Mucosa of gallbladder (tissue), 1 donor: ENCODE data around the gene DUS1L. TPM values are rescaled to one million over a fixed set of nuclear protein-coding genes. Genes with fewer than 3 reads are reported as not detected.
A peak's percentile ranks its signal among the peaks of the same experiment; 100 is the strongest.

Experiments used
- DNase-seq: peaks from one replicate; pipeline ENCODE4 v3.0.0-alpha.2; 2020; ENCODE audit warnings: low spot score
- total RNA-seq: library from RNA; stranded (reverse); gene quantifications from one replicate; pipeline ENCODE4 v1.2.1, GENCODE V29; 2021
- donor health status: DM: no; HTN: no; CAD: no.

Gene DUS1L
- total RNA-seq, 1 donor from 2014 or later: 92.4 TPM

DNA sequence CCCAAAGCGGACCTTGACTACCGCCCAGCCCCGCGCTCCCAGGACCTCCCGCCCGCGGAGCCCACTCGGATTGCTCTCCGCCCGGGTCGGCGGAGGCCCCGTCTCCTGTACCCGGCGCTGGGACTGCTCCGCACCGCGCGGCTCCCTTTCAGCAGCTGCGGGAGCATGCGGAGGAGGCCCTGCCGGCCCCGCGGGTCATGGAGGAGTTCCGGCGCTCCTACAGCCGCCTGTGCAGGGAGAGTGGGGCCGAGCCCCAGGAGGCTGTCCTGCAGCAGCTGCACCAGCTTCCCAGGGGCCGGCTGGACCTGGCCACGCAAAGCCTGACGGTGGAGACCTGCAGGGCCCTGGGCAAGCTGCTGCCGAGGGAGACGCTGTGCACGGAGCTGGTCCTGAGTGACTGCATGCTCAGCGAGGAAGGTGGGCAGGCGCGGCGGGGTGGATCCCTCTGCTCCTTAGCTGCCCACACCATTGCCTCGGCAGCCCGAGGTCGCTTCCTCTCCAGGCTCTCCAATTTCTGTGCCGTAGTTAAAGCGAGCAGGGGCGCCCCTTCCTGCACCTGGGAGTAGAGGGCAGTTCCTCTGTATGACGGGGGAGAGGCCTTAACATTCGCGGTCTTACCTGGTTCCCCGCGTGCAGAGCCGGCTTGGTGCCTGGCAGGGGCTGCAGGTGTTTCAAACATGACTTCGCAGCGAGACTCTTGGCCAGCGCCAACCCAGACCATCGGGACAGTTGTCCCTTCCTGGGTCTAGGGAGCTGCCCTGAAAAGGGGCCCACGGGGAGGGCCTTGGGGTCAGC is 42.0 kb downstream of the DUS1L start:
- DNase-seq: no peak

- peak; percentile 100 for DNase-seq
Measured at GRCh38 chr17:82022981-82023446, 42.6 kb downstream of the DUS1L start, which contains the start of gene LRRC45. TSS of gene LRRC45 (plus strand) at chr17:82023305. CDS start at chr17:82023644, 339 bp downstream.

- no peak for DNase-seq
Measured at GRCh38 chr17:82022310-82022980, 43.2 kb downstream of the DUS1L start, which contains the start of gene CENPX. TSS of gene CENPX (minus strand) at chr17:82022878. CDS start at chr17:82022861, 17 bp downstream.

DNA sequence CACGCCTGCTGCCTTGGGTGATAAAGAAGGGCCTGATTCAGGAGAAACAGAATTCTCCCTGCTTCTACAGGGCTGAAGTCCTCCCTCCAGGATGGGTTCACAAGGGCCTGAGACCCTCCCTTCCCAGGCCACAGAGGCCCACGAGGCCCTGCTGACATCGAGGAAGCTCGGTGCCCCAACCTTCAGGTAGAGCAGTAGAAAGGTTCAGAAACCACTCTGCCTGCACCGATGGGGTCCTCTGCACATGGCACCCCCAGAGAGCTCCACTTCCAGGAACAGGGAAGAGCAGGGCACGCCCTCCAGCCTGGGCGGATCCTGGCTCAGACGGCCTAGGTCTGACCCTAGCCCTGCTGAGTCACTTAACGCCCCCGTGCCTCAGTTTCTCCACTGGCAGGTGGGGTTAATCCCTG is 43.7 kb downstream of the DUS1L start:
- DNase-seq: no peak

DNA sequence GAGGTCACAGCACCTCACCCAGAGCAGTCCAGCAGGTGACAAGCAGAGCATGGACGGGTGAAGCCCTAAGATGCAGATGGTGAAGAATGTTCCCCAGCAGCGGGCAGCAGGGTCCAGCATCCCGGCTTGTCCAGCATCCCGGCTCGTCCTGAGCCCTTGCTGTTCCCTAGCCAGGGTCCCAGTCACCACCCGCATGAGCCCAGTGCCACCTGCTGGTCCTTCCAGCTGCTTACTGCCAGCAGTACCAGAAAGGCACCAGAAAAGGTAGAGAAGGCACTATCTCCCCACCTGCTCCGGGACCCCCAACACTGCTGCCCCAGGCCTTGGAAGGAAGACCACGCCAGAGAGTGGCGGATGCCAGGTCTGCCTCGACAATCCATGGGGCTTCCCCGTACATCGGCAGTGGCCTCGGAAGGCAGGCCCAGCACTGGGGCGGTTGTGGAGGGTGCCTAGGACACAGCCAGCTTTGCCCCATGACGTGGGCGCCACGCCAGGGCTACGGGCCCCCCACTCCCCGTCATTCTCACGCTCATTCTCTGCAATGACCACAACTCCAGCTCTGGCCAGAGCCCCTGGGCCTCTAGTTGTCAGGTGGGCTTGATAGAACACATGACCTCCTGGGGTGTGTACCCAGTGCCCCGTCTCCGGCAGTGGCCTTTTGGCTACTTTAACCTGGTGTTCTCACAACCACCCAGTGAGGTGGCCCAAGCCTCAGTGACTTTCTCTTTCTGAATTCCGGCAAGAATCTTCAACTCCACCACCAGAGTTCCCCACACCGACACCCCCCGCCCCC is 44.3 kb downstream of the DUS1L start:
- peak; percentile 80 for DNase-seq

- DNase-seq: no peak
Measured at GRCh38 chr17:82020572-82021106, 45.0 kb downstream of the DUS1L start.

- DNase-seq: no peak
Measured at GRCh38 chr17:82019690-82020571, 45.7 kb downstream of the DUS1L start.

DNA sequence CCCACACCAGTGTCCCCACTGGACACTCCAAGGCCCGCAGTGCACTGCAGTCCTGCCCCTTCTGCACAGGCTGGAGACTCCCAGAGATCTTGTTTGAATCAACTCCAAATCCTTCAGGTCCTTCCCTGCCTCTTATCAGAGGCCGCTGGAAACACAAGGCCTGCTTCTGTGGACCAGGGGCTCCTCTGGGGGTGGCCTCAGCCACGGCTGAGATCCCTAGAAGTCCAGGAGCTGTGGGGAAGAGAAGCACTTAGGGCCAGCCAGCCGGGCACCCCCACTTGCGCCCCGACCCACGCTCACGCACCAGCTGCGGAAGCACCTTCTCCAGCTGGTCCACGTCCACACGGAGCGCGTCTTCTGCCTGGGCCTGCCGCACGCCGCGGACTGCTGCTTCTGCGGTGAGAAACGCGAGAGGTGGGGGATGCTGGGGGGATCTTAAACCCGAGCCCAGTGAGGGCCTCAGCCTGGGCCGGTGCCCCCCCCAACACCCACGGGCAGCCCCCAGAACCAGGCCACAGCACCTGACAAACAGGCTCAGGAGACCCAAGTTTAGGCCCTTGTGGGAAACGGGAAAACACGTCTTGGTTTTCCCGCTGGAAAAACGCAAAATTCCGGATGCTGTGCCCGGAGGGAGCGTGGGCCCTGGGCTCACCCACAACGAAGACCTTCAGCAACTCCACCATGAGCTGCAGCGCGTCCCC is 46.5 kb downstream of the DUS1L start:
- DNase-seq: no peak

DNA sequence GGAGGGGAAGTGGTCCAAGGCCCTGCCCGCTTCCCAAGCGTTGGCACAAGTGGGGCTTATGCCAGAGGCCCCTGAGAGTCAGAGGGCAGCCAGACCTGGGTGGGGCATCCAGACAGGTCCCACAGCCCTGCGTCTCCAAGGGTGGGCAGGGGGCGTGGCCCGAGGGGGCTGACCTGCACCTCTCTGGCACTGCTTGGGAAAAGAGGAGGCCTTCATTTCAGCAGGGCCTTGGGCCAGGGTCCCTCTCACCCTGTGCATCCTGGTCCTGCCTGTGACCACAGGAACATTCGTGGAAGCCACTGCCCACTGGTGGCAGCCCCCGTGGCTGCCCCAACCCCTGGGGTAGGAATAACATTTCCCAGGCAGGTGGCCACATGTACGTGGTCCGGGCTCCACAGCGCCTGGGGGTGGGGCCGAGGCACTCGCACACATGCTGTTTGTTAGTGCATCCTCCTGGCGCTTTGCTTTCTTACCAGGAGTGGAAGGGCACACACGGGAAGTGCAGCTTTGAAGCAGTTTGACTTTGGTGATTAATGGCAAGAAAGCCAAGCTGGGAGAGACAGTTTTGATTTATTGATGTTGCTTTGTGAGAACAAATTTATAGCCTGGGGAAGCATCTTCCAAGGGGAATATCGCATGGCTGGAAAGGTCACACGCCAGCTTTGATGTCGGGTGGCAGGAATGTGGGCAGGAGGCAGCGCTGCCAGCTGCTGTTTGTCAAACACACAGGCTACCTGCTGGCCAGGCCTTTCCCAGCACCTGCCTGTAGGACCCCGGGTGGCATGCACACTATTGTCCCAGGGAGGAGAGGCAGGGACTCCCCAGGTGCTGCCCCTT is 47.2 kb downstream of the DUS1L start:
- no peak for DNase-seq

DNA sequence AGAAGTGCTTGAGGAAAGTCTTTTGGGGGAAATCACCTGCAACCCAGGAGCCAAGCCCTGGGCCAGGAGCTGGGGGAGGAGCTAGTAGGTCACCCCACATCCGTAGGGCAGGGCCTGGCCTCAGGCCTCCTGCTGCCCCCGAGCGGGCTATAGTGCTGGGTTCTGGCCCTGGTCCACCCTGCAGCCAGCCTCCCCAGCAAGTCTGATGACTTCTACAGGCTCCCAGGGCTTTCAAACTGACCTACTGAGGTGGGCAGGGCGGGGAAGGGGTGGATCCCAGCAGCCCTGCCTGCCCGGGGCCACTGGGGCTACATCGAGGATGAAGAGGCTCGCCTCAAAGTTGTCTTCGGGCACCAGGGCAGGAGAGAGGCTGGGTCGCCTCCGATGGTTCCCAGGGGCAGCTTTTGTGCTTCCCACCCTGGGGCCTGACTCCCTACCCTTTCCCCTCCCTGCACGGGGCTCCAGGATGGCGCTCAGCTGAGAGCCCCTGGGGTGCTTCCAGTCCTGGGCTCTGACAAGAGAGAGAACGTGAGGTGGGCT is 47.9 kb downstream of the DUS1L start:
- no peak for DNase-seq

- DNase-seq: no peak
Measured at GRCh38 chr17:82016875-82017459, 48.6 kb downstream of the DUS1L start.

DNA sequence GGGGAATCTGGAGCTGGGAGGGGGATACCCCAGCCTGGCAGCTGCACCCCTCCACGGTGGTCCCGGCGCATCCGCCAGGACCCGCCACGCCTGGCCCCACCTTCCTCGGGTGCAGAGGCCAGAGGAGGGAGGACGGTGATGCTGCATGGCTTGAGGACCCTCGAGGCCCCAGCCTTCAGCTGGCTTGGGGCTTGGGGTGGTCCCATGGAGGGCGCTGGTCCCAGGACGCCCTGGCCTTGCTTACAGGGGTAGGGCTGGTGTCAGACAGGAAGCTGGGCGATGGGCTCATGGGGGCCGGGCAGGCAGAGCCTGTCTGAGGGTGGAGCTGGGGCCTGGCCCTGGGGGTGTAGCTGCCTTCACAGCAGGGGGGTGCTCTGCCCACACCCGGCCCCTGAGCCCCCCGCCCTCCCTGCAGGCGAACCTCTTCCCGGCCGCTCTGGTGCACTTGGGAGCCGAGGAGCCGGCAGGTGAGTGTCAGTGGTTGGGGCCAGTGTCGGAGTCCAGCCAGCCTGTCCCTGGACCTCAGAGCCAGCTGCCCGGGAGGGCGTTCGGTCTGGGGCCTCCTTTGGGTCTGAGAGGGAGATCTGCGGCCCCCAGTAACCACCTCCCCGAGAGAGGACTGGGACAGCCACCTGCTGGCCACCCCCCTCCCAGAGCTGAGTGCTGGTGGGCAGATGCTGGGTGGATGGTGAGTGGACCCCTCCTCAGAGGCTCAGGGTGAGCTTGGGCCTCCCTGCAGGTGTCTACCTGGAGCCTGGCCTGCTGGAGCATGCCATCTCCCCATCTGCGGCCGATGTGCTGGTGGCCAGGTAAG is 49.3 kb downstream of the DUS1L start:
- DNase-seq: no peak

DNA sequence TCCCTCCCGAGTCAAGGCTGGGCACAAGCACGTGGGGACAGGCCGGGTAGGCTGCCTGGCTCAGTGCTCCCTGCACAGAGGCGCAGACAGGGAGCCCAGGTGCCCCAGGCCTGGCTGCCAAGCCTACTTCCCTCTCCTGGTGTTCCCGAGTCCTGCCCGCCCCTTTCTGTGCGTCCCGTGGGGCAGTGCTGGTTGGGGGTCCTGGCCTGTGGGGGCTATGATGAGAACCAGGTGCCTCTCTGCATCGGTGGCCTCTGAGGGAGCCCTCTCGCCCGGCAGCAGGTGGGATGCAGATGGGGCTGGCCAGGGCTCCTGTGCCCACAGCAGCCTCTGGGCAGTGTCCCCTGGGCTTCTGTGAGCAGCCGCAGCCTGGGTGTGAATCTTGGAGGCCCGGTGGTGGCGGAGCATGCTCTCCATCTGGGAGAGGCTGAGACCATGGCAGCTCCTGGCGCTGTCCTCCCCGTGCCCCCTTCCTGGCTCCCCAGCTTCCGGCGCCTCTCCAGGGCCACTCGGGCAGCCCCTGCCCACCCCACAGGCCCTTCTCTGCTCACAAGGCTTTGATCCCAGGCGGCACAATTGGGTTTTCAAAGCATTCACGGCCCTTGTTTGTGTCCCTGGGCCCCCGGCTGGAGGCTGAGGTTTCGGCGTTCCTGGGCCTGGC is 50.2 kb downstream of the DUS1L start:
- DNase-seq: no peak

DNA sequence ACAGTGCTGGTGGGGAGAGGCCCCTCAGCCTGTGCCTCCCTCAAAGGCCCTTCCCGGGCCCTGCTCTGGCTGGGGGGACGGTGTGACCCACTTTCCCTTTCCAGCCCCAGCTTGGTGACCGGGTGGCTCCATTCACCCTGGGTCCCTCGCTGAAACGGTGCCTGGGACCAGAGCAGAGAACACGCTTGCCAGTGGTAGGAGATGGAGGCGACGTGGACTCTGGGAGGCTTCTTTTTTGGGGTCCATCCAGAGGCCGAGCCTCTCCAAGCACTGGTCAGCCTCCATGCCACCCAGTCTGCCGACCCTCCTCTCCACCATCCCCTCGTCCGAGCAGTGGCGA is 50.7 kb downstream of the DUS1L start:
- no peak for DNase-seq

- DNase-seq: no peak
Measured at GRCh38 chr17:82014432-82014831, 51.2 kb downstream of the DUS1L start.

DNA sequence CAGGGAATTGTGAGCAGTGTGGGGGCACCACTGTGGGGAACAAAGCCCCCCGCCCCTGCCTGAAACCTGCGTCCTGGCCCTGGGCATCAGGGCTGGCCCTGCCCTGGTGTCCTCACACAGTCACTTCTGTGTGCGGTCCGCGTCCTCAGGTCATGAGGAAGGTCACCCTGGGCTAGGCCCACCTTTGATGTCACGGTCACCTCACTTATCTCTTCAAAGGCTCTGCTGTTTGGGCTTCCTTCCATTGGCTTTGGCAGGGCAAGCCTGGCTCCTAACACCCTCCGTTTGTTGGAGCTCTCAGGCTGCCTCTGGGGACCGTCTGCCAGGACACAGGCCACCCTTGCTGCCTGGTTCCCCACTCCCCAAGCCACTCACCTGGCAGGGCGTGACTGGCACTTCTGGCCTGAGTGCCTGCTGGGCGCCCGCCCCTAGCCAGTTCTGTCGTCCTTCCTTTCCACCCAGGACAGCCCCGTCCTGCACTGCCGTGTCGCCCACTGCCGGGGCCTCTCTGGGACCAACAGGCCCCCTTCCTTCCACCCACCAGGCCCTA is 51.8 kb downstream of the DUS1L start:
- DNase-seq: no peak

- peak; percentile 54 for DNase-seq
Measured at GRCh38 chr17:82013341-82013740, 52.3 kb downstream of the DUS1L start.
